A172 (cell line): ENCODE measurements around the gene LRRC57. TPM values are rescaled to one million over a fixed set of nuclear protein-coding genes. Genes with fewer than 3 reads are reported as not detected.
"Not testable (repeated sequence)": the region's sequence is repeated elsewhere in the genome, so short reads cannot be mapped to it uniquely, and the experiment has no call there.

Source experiments
- DNase-seq: peaks from one replicate; pipeline ENCODE4 v3.0.0-alpha.2; 2015; ENCODE audit warnings: low spot score
- total RNA-seq: library from RNA; depleted of rRNA; stranded (reverse); fragments of >200 nt; shearing (Covaris generic); gene quantifications from 2 replicates; pipeline ENCODE4 v1.2.3, GENCODE V29; 2014; rRNA removed

Gene LRRC57
- 13.2 and 14.6 TPM in 2 replicates for total RNA-seq

DNA sequence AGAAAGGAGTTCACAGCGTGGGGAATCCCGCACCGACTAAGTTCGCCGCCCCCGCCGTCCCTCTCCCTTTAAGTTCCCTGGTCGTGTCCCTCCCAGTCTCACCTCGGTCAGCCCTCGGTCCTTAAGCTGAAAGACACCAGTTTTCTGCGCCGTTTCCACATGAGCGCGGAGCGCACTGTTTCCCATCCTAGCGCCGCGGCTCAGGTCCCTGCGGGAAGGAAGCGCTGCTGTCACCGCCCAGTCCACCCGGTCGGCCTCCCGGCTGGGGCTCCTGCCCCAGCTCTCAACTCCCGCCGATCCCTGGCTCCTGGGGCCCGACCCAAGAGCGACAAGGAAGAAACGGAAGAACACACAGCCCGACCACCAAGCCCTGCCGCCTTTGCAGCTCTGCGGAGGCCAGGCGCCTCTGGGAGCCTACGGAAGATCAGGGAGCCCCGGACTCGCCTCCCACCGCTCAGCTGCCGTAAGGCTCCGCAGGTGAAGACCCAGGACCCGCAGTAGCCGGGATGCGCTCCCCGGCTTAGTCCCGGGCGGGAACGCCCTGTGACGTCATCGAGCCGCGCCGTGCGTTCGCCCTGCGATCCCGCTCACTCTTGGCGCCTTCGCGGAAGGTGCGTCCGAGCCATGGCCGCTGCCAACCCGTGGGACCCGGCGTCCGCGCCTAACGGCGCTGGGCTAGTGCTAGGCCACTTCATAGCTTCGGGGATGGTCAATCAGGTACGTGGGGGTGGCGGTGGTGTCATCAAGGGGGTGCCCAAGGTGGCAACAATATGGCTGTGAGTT, at the start of gene LRRC57, which contains the start of gene HAUS2:
LRRC57 (minus strand) TSS at position 545 of the 783 bp plus-strand sequence; CDS start at position 186, 359 bp downstream.
HAUS2 (plus strand) TSS at position 590 of the 783 bp plus-strand sequence; CDS start at position 625, 35 bp downstream.
- peak; percentile 65 for DNase-seq

DNA sequence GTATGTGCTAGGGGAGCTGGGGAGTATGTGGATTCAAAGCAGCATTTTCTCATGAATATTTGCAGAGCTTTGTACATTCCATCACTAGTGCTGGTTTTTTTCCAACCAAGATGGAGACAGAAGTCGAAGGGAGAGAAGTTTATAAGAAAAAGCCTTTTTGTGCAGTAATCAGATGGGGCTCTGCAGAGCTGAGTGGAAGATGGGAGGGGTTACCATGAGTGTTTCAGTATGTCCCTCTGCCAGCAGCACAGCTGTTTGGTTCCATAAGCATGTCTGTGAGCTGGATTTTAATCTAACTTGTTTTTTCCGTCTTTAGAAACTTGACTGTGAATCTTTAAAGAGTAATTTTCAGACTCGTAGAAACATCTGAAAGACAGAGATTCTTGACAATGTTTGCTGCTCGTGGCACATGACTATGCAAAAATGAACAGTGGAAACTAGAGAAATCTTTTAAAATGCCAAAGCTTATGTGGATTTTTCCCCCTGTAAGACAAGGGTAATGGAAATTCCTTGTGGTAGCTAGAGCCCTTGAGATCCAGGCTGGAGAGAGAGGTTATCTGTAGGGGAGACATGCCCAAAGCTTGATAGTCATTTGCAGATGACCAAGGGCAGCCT, 47.1 kb upstream of the LRRC57 start:
- DNase-seq, result no peak

DNA sequence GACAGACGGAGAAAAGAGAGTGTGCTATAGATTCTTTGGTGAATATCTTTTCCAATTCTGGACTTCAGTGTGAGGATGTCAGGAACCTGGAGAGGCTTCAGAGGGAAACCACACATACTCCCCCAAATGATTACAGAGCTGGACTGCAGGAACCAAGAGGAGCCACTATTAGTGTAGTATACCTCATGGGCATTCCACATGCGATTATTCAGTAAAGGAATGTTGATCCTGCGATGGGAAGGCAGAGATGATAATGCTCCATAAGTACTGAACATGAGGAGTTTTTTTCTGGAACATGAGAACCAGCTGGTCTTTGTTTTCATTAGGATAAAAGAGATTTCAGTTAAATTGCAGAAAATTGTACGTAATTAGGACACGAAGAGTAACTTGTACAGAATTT, 45.5 kb upstream of the LRRC57 start:
- DNase-seq, result no peak

DNA sequence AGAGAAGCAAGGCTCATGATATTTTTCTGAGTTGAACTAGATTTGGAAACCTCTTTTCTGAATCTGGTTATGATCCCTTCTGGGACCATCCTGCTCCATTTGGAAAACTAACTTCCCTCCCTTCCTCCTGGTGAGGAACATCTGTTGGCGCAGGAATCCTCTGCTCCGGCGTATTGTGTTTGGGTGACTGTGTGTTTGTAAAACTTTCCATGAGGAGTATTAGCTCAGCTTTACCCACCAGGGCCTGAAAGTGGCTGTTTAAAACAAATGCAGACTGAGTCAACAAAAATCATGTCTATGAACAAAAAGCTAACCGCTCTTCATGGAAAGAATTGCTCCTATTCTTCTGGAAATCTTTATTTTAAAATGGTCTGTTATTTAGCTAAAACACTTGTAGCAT, 44.5 kb upstream of the LRRC57 start:
- no peak for DNase-seq

DNA sequence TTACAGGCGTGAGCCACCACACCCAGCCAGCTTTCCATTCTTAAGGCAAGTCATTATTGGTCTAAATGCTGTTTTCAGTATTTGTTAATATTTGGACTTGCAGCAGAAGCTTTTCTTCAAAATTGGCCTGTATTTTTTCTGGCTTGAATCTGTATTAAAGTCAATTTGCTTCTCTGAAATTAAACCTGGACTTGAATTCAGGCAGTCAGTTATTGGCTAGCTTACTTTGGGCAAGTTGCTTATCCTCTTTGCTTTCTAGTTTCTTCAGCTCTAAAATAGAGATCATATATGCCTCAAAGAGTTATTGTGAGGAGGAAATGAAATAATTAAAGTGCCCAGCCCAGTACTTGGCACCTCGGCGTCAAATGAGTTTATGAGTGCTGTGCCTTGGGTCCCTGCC, 44.1 kb upstream of the LRRC57 start:
- no peak for DNase-seq

DNA sequence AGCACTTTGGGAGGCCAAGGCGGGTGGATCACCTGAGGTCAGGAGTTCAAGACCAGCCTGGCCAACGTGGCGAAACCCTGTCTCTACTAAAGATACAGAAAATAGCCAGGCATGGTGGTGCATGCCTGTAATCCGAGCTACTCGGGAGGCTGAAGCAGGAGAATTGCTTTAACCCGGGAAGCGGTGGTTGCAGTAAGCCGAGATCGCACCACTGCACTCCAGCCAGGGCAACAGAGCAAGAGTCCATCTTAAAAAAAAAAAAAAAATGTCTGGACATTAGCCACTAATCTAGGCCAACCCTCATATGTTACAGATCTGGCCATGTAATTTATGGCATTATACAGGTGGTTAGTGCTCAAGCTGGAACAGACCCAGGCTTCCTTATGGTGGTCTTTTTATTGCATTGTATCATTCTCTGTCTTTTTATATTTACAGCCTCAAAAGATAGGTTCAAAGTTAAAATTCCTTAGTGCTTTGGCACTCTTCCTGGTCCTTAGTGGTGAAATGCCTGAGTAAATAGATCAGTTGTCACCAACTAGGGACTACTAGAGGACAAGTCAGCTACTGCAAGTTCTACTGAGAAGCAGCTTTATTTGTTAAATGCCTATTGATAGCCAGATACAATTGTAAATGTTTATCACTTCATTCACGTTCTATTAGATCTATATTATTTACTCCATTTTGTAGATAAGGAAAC, 42.8 kb upstream of the LRRC57 start:
- peak; percentile 51 for DNase-seq

DNA sequence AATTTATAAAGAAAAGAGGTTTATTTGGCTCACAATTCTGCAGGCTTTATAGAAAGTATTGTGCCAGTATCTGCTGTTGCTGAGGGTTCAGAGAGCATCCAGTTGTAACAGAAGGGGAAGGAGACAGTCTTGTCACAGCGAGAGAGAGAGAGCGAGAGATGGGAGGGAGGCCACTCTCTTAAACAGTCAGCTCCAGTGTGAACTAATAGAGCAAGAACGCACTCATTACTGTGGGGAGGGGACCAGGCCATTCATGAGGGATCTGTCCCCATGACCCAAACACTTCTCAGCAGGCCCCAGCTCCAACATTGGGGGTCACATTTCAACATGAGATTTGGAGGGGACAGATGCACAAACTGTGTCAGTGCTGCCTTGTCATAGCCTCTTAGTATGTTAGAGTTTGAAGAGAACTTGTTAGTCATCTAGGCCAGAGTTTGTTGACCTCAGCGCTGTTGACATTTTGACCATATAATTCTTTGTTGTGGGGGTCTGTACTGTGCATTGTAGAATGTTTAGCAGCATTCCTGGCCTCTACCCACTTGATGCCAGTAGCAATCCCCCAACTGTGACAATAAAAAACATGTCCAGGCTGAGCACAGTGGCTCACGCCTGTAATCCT, 42.1 kb upstream of the LRRC57 start:
- no peak for DNase-seq

DNA sequence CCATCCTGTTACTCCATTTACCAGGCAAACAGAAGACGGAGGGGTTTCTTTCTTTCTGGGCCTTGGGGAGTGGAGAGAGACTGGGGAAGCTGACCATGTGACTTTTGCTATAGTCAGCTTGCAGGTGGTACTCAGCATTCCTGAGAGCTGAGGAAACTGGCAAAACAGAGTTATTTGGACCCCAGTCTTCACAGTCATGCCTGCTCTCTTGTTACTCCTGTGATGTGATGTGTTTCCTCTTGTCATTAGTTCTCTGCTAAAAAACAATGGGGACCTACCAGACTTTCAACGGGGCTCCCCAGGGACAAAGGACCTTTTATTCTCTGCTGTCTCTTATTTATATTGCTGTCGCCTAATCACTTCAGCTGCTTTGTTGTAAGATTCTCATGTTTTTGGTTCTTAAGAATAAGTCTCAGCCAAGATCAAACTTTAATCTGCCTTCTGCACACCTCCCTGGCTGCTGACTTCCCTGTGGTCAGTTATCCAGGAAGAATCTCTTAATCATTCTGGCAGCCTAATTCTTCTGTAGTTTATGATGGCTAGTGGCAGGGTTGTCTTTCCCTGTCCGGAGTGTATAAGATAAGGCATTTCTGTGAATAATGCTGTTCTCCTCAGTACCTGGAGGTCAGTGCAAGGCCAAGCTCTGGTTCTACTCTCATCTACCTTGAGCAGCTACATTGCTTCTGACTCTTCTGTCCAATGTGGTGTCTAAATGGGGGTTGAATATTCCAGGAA, 35.6 kb upstream of the LRRC57 start:
- DNase-seq, result peak; percentile 36

DNA sequence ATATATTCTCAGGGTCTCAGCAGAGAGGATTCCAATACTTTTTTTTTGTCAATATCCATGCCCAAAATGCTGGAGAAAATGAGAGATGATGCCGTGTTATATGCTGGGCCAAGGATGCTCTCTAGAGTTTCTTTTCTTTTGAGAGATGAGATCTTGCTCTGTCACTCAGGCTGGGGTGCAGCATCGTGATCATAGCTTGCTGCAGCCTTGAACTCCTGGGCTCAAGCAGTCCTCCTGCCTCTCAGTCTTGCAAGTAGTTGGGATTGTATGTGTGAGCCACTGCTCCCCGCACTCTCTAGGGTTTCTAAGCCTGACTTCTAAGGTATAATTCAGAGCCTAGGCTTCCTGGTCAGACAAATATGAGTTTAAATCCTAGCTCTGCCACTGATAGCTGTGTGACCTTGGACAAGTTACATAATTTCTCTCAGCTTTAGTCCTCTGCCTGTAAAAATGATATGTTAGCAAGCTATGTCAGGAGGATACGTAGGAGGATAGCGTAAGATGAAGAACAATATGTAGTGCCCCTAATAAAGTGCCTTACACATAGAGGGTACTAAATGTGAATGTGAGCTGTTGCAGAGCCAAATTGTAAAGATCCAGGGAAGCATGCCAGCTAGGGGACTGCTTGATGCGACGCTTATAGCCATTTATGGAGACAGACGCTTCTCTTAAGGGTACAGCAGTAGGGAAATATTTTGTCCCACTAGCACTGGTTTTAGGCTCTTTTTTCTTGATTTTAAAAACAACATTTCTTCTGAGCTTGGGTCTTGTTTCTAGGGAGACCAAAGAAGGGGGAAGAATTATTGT, 34.2 kb upstream of the LRRC57 start:
- DNase-seq, result no peak

DNA sequence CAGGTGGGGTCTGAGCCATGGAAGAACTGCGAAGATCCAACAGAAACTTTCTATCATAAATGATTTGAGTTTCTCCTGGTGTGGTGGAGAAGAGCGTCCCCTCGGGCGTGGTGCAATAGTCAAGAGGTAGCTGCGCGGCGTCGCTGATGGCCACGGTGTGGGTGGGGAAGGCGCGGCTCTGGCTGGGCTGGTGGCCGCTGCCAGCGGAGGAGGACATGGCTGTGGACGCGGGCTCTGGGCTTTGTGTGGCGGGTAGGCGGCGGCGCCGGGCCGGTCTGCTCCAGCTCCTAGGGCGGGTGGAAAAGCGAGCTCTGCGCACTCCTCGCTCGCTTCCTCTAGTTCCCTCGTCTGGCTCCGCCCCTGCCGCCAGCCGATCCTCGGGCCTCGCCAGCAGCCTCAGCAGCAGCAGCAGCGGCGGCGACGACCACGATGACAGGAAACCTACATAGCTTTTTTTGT, 32.7 kb upstream of the LRRC57 start:
- no peak for DNase-seq

DNA sequence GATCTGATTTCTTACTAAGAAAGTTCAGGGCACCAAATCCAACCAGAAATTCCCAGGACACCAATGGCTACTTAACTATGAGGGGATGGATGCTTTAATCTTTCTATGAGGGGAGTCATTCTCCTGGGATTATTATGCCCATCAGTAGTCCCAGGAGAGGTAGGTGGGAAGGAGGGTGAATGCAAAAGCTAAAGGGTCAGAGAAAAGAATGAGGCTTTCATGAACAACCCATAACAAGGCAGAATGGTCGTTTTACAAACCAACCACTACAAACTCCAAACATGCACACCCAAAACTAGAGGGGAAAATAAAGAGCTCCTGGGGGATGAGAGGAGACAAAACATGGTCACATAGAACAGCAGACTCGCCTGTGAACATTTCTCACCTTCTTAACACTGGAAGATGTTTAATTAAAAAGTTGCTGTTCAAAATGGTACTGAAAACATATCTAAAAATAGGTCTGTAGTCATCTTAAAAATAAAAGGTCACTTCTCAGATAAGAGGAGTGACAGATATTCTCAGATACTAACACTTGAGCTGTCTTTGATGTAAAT, 30.5 kb upstream of the LRRC57 start:
- no peak for DNase-seq

DNA sequence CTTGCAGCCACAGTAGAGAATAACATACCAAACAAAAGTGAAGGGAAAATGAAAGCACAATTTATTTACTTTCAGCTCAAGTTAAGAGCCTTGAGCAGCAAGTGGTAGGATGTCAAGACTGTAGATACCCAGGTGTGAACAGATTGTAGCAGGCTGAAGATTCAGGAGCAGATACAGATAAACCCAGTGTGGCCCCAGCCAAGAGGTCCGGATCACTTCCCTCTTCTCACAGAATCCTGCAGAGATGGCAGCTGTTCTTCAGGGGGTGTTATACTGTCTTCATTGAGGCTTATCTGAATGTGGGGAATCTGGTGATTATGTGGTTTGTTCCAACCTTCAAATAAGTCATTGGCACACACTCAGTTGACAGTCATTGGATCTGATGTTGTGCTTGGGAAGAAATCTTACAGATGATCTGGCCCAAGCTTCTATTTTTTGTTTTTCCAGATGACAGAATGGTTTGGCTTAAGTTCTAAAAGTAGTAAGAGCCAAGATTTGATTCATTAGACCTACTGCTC, 29.0 kb upstream of the LRRC57 start:
- peak; percentile 30 for DNase-seq

DNA sequence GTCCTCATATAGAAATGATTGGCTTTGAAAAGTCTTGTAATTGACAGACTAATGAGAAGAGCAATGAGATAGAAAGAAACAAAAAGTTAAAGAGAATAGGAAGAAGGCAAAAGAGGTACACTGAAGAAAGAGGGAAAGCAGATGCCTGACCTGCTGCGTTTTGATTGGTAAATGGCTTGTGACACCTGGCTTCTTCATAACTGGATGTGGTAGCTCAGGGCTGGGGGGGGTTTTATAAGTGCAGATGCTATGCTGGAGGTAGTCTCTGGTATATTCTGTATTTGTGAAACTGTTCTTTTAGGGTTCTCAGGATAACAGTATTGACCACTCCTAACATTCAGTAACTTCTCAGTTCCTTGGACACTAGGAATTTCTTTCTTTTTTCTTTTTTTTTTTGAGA, 28.2 kb upstream of the LRRC57 start:
- no peak for DNase-seq

DNA sequence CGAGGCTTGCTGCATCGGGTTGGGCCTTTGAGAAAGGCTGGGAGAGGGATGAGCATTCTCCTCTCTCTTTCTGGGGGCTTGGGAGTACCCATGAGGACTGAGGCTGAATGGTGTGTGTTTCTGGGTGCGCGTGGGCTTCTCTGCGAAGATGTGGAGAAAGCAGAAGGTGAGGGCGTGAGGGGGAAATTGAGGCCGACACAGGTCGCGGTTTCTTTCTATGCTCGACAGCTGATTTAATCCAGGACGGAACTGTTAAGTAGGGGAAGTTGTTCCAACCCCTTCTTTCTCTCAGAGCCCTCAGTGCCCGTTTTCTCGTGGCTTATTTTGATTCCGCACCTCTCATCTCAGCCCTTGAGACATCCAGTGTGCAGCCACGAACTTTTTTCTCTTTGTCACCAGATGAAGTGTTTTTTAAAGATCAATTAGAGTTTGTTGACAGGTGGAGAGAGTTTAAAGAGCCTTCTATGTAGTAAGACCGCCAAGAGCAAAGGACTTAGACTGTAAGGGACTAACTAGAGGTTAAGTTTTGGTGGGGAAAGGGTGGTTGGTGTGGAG, 27.5 kb upstream of the LRRC57 start:
- DNase-seq, result no peak

DNA sequence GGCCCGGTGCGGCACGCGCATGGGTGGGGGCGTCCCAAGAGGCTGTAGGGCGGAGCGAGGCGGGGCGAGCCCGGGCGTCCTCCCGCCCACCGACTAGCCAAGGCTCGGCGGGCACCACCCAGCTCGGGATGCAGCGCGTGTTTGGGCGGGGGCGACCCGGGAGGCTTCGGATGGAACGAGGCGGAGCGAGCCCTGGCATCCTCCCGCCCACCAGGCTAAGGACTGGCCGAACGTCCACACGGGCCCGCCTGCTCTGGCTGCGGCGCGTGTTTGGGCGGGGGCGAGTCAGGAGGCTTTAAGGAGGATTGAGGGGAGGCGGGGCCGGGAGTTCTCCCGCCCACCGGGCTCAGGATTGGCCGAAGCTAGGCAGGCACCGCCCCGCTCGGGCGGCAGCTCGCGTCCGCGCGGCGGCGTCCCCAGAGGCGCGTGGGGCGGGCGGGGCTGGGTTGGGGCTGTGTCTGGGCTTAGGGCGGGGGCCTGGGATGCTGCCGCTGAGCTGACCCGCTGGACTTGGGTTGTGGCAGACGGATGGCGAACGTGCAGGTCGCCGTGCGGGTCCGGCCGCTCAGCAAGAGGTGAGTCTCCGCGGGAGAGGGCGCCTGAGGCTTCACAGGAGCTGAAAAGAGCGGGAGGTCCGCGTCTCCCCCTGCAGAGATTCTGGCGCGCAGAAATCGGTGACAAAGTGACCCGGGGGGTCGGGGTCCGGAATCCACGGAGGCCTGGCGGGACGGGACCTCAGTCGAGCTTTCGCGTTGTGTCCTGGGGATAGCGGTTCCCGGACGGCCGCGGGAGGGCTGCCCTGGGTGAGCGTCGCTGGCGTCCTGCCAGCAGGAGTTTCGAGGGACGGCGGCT, 26.8 kb upstream of the LRRC57 start, which contains the start of gene STARD9:
STARD9 (plus strand) TSS at position 419 of the 852 bp plus-strand sequence; CDS start at position 529, 110 bp downstream.
- DNase-seq, result peak; percentile 96

DNA sequence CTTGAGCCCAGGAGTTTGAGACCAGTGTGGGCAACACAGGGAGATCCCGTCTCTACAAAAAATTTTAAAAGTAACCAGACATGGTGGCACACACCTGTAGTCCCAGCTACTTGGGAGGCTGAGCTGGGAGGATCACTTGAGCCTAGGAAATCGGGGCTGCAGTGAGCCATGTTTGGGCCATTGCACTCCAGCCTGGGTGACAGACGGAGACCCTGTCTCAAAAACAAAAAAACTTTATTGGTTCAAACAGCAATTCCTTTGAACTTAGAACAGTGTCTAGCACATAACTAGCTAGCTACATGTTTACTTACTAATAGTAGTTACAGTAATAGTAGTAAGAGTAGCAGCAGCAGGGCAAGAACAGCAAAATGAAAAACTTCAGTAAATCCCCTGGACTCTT, 10.1 kb upstream of the LRRC57 start:
- no peak for DNase-seq

DNA sequence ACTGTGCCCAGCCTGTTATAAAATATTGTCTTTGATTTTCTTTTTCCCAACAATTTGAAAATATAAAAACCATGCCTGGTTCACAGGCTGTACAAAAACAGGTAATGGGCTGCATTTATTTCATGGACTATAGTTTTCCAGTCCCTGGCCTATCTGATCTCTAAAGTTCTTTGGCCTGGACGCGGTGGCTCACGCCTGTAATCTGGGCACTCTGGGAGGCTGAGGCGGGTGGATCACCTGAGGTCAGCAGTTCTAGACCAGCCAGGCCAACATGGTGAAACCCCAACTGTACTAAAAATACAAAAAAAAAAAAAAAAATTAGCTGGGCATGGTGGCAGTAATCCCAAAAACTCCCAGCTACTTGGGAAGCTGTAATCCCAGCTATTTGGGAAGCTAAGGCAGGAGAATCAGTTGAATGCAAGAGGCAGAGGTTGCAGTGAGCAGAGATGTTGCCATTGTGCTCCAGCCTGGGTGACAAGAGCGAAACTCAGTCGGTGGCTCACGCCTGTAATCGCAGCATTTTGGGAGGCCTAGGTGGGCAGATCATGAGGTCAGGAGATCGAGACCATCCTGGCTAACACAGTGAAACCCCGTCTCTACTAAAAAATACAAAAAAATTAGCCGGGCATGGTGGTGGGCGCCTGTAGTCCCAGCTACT, 8.1 kb upstream of the LRRC57 start:
- not testable (repeated sequence) for DNase-seq

DNA sequence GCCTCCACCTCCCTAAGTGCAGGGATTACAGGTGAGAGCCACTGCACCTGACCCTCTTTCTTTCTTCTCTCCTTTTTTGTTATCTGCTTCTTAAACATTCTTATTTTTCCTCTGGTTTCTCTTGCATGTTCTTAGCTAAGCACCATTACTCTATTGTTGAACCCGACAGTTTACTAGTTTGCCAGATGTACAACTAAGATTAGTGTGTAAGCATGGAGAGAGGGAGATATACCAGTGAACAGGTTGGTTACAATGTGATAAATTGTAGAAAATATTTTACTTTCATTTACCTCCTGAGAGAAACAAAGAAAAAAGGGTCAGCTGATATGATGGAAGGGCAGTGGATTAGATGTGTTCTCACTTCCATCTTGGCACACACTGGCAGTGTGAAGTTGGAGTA, 5.0 kb upstream of the LRRC57 start:
- no peak for DNase-seq
